GM19467 (cell line): Measurements from ENCODE around the gene SLC6A7.
A peak's percentile ranks its signal among the peaks of the same experiment; 100 is the strongest.
"Not testable (repeated sequence)": the region's sequence is repeated elsewhere in the genome, so short reads cannot be mapped to it uniquely, and the experiment has no call there.

Experiments used
- ATAC-seq: cut with Tn5 transposase; IDR thresholded peaks from one replicate; pipeline ENCODE4 v1.9.1; 2021; ENCODE audit warnings: mild to moderate bottlenecking, moderate library complexity; ENCODE audit not compliant: unreplicated experiment

SLC6A7 gene

DNA sequence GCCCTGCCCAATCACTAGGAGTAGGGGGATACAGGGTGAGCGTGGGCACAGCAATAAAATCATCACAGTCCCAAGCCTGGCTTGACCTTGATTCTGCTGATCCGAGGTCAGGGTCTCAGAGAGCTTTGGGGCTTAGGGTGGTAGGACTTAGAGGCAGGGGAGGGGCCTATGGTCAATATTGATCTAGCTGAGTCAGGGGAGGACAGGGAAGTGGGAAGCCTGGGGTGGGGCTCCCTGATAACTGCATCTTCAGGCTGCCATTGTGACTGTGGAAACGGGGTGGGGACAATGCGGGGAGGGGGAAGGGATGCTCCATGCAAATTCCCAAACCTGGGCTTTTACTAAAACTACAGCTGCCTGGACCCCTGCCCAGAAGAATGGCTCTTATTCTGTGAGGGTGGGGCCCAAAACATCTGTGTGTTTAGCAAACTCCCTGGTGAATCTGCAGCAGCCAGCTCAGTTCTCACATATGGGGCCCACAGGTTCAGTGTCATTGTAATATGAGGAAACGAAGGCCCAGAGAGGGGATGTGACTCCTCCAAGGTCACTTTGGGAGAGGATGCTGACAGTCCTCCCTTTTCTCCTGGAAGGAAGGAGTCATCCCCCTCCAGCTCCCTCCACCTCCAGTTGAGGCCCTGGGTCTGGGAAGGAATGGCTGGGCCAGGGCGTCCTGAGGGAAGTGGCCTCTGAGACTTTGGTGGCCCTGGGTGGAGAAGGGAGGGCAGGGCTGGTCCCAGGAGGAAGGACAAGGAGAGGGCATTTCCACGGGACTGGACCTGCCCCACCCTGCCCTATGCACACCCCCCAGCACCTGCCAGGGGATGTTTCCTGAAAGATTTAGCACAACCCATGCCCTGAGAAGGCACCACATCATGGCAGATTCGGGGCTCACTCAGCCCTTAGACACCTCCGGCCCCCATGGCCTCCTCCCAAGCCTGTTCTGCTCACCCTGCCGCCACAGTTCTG, 26.4 kb downstream of the SLC6A7 start:
- ATAC-seq: no peak

DNA sequence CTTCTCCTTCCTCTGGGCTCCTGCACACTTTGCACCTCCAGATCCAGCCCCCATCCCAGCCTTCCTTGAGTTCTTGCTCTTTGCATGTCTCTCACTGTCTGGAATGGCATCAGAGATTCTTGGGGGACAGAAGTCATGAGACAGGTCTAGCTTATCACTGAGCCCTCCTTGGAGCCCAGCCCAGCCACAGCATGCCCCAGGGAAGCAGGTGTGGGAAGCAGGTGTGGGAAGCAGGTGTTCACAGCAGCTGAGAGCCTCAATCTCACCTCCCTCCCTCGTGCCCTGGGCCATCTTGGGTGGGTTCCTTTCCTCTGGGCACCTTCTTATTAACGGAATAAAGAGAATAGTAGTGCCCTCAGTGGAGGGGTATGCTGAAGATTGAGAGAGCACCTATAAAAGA, 27.2 kb downstream of the SLC6A7 start:
- no peak for ATAC-seq

DNA sequence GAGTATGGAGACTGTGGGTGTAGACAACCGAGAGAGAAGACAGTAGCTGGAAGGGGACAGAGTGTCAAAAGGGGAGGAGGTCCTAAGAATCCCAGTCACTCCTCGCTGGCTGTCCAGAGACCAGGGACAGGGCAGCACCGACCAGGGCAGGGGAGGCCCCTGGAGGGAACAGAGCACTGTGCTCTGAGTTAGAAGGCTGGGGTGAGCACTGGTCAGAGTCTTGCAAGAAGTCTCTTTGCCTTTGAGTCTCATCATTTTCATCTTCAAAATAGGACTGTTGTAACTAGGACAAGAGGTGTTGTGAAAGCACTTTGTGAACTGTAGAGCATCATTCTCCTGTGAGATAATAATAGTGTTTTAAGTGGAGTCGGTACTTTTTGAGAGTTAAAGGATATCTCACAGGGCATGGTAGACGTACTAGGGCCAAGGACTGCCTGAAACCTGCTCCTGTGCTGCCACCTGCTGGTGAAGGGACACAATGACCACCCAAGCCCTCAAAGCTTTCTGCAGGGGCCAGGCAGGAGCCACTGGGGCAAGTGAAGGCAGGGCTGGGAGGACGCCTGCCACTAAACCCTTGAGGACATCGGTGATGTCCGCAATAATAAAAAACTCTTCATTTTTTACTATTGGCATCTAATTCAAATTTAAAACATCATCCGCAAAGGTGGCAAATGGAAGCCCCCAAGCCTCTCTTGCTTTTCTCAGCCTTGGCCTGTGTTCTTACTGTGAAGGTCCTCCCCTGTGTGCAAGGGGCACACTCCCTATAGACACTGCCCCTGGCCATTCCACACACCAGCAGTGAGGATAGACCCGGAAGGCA, 28.2 kb downstream of the SLC6A7 start:
- peak; percentile 78 for ATAC-seq

DNA sequence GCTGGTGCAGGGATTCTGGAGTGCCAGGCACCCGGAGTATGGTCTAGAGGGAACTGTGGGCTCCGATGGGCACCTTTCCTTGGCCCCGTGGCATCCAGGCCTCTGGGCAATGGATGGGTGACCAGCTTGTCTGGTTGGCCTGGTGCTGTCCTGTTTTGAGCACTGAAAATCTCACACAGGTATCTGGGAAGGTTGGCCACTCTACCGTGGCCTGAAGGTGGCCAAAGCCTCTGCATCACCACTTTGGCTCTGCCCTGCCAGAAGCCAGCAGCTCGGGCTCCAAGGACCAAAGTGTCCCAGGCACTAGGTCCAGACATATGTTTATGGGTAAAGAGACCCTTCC, 28.8 kb downstream of the SLC6A7 start:
- no peak for ATAC-seq

DNA sequence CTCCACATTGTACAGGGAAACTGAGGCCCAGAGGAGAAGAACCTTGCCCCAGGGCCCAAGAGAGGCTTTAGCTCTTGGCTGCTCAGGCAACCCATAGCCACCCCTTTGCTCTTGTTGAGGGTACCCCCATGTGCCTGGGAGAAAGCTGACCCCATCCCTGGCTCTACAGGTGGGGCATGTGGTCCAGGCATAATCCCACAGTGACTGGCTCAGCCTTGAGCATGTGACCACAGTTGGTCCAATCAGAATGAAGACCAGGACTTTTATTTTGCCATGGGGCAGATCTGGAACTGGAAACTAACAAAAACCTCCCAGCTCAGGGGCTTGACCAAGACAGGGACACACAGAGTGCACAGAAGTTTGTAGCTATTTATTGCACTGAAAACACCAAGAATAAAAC, 29.3 kb downstream of the SLC6A7 start:
- ATAC-seq: no peak

DNA sequence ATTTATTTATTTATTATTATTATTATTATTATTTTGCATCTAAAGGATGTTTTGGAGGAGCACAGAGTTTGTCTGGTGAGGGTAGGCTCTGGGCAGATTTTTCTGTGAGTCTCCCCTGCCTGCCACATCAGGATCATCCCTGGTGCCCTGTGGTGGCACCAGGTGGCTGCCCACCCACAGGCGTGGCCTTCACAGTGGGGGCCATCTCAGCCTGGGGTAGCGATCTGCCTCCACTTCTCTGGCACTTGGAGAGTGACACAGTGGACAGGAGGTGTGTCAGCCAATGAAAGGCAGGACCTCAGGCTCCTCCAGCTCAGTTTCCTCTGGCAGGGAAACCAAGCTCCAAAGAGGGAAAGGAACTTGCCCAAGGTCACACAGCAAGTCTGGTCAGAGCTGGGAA, 30.0 kb downstream of the SLC6A7 start:
- no peak for ATAC-seq

DNA sequence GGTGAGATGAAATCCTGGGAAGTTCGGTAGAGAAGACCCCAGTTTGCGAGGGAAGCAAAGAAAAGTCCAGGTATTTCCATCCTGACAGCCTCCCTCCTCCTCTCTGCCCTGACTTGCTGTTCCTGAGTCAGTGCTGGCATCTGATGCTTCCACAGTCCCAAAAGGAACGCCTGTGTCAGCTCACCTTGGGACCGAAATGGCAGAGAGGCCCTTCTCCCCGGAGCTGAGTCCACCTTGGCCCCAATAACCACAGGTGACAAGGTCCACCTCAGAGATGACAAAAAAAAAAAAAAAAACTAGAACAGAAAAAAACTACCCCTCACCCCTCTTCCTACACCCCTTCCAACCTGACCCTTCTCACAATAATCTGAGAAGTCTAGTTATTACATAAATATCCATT, 31.6 kb downstream of the SLC6A7 start:
- no peak for ATAC-seq

DNA sequence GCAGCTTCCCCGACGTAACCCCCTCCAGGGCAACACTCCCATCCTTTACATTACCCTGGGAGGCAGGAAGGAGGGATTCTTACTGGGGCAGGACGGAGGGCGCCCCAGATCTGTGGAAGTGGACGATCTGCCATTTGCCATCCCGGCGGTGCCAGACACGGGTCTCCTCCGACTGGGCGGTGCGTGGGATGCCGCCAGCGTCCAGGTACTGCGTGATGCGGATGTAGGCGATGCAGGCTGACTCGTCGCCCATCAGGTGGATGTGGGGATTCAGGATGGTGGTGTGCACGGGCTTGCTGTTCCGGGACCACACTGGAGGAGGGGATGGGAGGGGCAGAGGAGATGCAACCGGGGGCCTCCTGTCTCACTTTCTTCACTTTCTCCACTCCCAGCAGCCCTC, 33.0 kb downstream of the SLC6A7 start:
- ATAC-seq: no peak

DNA sequence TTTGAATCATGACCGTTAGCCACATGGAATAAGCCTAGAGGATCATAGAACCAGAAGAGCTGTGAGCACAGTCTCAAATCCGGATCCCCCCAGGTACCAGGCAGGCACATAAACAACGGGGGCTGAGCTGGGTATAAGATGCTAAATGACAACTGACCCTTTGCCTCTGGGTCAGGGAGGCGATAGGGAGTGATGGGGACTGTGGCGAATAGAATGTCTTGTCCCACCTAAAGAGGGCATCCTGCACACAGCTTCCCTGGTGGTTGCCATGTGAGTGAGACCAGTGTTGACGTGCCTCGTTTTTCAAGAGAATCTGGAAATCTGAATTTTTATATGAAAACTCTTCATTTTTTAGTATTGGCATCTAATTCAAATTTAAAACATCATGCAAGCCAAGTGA, 33.6 kb downstream of the SLC6A7 start:
- no peak for ATAC-seq

DNA sequence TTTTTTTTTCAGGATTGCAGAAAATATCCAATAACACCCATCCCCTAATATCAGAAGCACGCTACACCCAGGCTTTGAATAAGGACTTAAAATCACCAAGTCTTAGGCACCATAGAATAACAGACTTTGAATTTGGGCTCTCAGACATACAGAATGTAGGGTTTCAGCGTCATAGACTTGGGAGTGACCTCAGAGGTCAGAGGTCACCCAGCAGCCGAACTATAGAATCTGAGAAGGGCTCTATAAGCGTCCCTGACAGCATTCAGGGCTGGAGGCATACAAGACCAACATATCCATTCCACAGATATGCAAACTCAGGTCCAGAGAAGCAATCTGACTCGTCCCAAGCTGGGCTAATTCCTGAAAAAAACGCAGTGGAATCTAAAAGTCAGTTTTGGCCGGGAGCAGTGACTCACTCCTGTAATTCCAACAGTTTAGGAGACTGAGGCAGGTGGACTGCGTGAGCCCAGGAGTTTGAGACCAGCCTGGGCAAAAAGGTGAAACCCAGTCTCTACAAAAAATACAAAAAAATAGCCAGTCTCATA, 34.7 kb downstream of the SLC6A7 start:
- ATAC-seq: no peak

DNA sequence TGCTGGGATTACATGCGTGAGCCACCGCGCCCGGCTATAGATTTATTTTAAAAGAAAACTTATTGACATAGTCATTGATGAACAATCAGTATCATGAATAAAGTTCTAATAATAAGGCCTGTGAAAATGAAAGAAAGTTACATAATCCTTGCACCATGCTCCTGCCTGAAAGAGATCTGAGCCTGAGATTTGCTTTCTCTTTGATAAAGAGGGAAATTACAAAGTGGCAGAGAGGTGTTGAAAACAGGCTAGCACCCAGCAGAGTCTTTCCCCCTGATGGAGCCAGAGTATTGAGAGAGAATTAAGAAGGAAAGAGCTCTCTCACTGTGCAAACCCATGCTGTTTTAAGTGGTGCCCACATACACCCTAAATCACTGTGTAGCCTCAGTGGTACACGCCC, 37.2 kb downstream of the SLC6A7 start:
- ATAC-seq: no peak

DNA sequence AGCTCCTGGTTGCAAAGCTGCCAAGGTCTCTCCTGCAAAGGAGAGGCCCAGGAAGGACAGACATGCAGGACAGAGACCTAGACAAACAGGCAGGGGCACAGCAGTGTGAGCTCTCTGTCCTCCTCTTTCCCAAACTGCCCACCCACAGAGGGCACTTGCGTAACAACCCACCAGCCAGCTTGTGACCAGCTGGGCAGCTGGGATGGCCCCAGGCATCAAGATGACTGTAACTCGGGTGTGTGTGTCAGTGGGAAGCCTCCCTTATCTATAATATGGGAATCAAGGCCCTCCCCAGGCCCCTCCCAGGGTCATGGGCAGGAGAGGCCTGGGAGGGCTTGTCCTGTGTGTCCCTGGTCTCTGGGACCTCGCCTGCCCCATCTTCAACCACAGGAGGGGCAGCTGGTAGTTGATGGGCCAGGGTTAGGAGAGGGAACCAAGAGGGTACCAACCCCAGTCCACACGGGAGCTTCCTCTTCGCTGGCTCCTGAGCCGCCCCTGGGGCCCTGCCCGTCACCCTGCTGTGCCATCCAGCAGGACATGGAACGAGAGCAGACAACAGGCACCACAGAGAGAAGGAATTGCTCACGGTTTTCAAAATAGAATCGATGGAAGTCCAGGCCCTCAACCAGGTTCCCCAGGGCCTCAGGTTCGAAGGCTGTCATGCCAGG, 37.9 kb downstream of the SLC6A7 start:
- no peak for ATAC-seq

DNA sequence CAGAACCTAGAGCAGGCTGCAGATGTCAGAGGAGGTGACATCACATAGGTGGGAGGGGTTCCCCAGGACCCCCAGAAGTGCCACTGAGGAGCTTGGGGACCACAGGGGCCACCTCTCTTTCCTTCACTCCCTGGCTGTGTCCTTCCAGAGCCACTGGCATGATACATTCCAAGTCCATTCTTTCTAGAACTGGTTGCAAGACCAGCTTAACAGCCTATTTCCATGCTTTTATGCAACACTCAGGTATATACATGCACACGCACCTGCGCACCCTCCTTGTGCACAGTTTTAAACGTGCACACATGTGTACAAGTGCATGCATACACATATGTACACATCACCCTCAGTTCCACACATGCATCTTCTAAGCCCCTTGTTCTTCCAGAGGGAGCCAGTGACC, 39.7 kb downstream of the SLC6A7 start:
- no peak for ATAC-seq

DNA sequence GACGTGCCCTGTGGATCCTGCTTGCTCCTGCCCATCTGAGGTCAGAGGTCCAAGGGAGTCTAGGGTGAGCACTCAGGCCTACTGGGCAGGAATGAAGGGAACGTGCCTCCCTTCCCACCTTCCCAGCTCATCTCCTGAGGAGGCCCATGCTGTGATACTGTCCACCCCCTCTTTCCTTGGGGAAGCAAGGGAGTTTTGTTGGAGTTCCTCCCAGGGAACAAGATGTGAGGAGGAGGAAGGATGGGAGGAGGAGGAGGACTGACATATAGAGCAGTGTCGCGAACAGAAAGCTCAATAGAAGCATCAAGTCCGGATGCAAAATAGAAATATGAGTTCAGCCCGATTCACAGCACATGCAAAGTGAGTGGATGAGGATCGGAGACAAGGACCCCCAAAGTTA, 41.0 kb downstream of the SLC6A7 start:
- no peak for ATAC-seq

DNA sequence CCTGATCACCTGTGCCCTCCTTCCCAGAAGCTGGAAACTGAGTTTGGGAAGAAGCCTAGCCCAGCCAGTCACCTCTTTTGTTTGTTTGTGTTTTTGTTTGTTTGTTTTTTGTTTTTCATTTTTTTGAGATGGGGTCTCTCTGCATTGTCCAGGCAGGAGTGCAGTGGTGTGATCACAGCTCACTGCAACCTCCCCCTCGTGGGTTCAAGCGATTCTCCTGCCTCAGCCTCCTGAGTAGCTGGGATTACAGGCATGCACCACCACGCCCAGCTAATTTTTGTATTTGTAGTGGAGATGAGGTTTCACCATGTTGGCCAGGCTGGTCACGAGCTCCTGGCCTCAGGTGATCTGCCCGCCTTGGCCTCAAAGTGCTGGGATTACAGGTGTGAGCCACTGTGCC, 43.8 kb downstream of the SLC6A7 start:
- not testable (repeated sequence) for ATAC-seq

DNA sequence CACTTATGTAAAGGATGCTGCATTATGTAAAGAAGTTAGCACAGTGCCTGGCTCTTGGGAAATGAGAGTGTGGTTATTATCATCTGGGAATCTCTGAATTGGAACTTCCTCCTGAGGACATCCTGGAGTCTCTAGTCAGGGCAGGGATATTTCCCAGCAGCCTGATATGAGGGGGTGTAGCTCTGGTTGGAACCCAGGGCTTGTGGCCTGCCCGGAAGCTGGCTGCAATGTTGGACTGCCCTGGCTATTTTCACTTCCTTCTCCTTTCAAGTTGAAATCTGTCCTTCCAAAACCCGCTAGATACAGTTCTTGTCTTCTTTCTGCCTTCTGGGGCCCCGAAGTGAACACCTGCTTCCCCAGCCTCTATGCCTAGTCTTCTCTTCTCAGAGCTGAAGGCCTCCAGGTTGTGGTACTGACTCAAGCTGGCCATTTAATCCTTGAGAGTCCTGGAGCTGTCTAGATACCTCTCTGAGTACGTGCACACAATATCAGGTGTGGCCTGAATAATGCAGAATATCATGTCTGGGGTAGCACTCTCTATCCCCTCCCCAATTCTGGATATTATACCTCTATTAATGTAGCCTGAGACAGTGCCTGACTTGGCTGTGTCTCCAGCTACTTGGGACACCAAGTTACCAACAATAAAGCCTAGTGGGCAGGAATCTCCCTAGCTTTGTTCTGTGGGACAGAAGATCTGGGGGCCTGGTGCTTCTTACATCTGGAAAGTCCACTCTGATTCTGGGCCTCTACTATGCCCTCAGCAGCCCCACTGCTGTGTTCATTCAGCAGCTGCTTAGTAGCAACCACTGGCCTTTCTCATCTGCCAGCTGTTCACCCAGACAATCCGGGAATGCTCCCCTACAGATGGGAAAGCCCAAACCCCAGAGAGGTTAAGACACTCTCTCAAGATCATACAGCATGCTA, 45.0 kb downstream of the SLC6A7 start:
- no peak for ATAC-seq

DNA sequence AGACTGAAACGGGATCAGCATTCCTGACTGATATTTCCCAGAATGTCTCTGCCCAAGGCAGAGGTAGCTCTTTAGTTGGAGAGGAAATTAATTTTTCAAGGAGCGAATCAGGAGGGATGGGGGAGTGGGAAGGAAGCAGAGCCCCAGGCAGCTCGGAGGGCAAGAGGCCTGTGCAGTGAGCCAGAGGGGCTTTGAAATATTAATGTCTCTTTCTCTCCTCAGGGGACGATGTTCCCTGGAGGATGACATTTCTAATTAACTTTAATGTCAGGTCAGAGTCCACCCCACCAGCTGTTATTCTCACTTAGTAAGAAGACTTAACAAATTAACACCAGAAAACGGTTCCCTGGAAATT, 45.6 kb downstream of the SLC6A7 start:
- ATAC-seq: no peak

DNA sequence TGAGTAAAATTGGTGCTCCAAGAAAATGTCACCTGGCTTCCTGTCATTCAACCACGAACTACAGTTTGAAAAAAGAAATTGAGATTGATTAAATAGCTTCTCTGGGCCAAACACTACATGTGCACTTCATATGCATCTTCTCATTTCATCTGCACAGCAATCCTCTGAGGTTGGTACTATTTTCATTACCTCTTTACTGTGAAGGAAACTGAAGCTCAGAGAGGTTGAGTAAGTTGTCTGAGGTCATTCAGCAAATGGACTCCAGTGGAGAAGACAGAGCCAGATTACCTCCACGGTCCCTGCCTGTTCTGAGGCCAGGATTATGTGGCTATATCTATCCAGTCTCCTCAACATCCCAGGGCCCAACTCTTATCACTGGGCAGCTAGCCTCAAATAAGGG, 46.5 kb downstream of the SLC6A7 start:
- ATAC-seq: no peak

DNA sequence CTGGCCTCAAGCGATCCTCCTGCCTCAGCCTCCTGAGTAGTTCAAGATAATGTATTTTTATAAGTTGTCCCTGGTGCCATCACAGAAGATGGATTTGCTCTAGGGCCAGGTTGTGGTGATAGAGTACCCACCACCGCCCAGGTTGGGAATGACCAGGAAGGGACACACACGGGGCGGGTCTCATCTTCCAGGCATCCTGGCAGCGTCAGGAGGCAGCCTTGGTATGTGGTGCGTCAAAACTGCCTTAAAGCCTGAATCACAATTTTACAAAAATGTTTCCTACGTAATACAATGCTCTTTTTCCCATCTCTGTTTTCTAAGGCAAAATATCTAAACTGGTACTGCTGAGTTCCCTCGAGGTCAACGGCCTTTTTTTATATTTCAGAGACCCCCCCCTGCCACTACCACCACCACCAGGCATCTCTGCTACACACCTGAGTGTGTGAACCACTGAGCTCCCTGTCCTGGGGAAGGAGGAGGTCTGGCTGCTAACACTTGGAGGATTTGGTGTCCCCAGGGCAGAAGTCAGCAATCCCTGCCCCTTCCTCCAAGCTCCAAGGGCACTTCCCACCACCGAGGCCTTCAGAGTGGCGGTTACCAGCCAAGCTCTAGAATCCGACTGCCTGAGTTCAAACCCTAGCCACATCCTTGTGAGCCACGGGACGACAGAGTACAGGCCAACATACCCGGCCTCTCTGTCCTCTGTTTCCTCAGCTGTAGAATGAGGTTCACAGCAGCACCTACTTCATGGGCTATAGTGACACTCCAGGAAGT, 47.3 kb downstream of the SLC6A7 start:
- no peak for ATAC-seq

DNA sequence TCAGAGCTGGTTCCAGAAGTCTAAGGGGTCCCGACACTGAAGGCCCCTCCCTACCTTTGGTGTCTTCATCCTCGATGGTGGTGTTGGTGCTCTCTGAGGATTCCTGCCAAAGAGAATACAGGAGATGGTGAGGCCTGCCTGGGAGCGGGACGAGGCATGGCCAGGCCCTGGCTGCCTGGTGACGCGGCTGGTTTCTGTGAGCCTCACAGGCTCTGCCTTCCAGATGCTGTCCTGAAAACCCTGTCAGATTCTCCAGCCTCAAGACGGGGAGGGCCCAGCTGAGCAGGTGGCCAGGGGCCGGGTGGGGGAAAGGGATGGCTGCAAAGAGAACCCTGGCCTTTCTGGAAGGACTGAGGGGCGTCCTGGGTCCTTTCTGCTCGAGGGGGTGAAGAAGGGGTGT, 48.8 kb downstream of the SLC6A7 start:
- ATAC-seq: no peak
